MM.1S (cell line): ENCODE results near the gene STK32B.

Experiments
- EZH2 ChIP-seq: fragments of 300-600 bp; sonication (generic); optimal IDR thresholded peaks from 2 replicates; pipeline ENCODE3; 2017; ENCODE audit warnings: low read depth, mild to moderate bottlenecking, antibody characterized with exemption, low read length, mixed read lengths
- TF ChIP-seq, protein P1 (sequence below): fragments of 300-600 bp; sonication (generic); IDR thresholded peaks from 2 replicates; pipeline ENCODE4 v1.5.1; 2016; ENCODE audit warnings: antibody characterized with exemption, low read length, mixed read lengths

DNA sequence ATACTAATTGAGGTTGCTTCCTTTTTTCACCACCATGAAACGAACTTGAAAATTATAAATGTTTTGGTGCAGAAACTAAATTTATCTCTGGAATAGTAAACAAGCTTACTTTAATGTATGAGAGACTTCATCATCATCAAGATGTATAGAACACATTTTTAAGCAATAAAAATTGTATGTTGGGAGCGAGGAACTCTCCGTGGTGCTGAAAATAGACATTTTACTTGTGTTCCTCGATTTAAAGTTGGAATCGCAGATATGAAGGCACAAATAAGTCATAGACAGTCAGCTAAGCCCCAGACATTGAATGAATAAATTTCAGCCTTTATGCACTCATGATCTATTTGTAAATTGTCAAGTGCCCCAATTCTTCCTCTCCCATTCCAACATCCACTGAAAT lies 310.7 kb downstream of the STK32B start:
- no peak for TF ChIP-seq EZH2
- TF ChIP-seq, protein P1, sequence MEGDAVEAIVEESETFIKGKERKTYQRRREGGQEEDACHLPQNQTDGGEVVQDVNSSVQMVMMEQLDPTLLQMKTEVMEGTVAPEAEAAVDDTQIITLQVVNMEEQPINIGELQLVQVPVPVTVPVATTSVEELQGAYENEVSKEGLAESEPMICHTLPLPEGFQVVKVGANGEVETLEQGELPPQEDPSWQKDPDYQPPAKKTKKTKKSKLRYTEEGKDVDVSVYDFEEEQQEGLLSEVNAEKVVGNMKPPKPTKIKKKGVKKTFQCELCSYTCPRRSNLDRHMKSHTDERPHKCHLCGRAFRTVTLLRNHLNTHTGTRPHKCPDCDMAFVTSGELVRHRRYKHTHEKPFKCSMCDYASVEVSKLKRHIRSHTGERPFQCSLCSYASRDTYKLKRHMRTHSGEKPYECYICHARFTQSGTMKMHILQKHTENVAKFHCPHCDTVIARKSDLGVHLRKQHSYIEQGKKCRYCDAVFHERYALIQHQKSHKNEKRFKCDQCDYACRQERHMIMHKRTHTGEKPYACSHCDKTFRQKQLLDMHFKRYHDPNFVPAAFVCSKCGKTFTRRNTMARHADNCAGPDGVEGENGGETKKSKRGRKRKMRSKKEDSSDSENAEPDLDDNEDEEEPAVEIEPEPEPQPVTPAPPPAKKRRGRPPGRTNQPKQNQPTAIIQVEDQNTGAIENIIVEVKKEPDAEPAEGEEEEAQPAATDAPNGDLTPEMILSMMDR: no peak
